ENCODE data around the gene STEAP3.

Gene STEAP3

GRCh38 chr2:119225105-119225865, 1.7 kb downstream of the STEAP3 start:
- no peak for DNase-seq (ENCODE audit: low read depth)

GRCh38 chr2:119225926-119226325, 2.3 kb downstream of the STEAP3 start:
- DNase-seq (ENCODE audit: low read depth): no peak

- DNase-seq (ENCODE audit: low read depth): no peak
These were observed 3.7 kb downstream of the STEAP3 start for GRCh38 chr2:119227346-119227745.

GRCh38 chr2:119228136-119228535, 4.5 kb downstream of the STEAP3 start:
- DNase-seq (ENCODE audit: low read depth): no peak

- DNase-seq (ENCODE audit: low read depth): no peak
These were observed 5.3 kb downstream of the STEAP3 start for GRCh38 chr2:119228964-119229363.

- no peak for DNase-seq (ENCODE audit: low read depth)
These were observed 6.1 kb downstream of the STEAP3 start for GRCh38 chr2:119229716-119230115.

GRCh38 chr2:119230219-119231185, 6.9 kb downstream of the STEAP3 start:
- DNase-seq (ENCODE audit: low read depth): no peak

- DNase-seq (ENCODE audit: low read depth): no peak
These were observed 8.5 kb downstream of the STEAP3 start for GRCh38 chr2:119231975-119232665.

GRCh38 chr2:119232666-119232993, 9.0 kb downstream of the STEAP3 start:
- no peak for DNase-seq (ENCODE audit: low read depth)

GRCh38 chr2:119233326-119234020, 9.8 kb downstream of the STEAP3 start:
- DNase-seq (ENCODE audit: low read depth): no peak

- no peak for DNase-seq (ENCODE audit: low read depth)
These were observed 10.7 kb downstream of the STEAP3 start for GRCh38 chr2:119234021-119235019.

GRCh38 chr2:119236796-119237195, 13.2 kb downstream of the STEAP3 start:
- no peak for DNase-seq (ENCODE audit: low read depth)

GRCh38 chr2:119240311-119241204, 16.9 kb downstream of the STEAP3 start:
- DNase-seq (ENCODE audit: low read depth): no peak

GRCh38 chr2:119241205-119241532, 17.5 kb downstream of the STEAP3 start:
- DNase-seq (ENCODE audit: low read depth): no peak

GRCh38 chr2:119242276-119243119, 18.9 kb downstream of the STEAP3 start:
- DNase-seq (ENCODE audit: low read depth): no peak

GRCh38 chr2:119243621-119244020, 20.0 kb downstream of the STEAP3 start:
- no peak for DNase-seq (ENCODE audit: low read depth)

- DNase-seq (ENCODE audit: low read depth): no peak
These were observed 21.6 kb downstream of the STEAP3 start for GRCh38 chr2:119245076-119245840.

GRCh38 chr2:119245841-119246230, 22.2 kb downstream of the STEAP3 start:
- no peak for DNase-seq (ENCODE audit: low read depth)
